GM19043 (cell line): ENCODE results near the gene CELSR3.
A peak's percentile ranks its signal among the peaks of the same experiment; 100 is the strongest.

Experiments used
- ATAC-seq: cut with Tn5 transposase; IDR thresholded peaks from one replicate; pipeline ENCODE4 v1.9.1; 2021; ENCODE audit warnings: low read depth; ENCODE audit not compliant: unreplicated experiment

CELSR3 gene

GRCh38 chr3:48634661-48635221 lies 27.9 kb downstream of the CELSR3 start:
- no peak for ATAC-seq

GRCh38 chr3:48633743-48634142 lies 28.9 kb downstream of the CELSR3 start:
- no peak for ATAC-seq

GRCh38 chr3:48633256-48633655 lies 29.4 kb downstream of the CELSR3 start:
- ATAC-seq: no peak

GRCh38 chr3:48631516-48632448 lies 30.9 kb downstream of the CELSR3 start:
- ATAC-seq: no peak

- ATAC-seq: no peak
These were observed 31.9 kb downstream of the CELSR3 start for GRCh38 chr3:48630833-48631232.

GRCh38 chr3:48630407-48630806 lies 32.3 kb downstream of the CELSR3 start:
- ATAC-seq: no peak

- no peak for ATAC-seq
These were observed 32.8 kb downstream of the CELSR3 start for GRCh38 chr3:48629894-48630293.

- no peak for ATAC-seq
These were observed 34.2 kb downstream of the CELSR3 start for GRCh38 chr3:48628277-48629017.

GRCh38 chr3:48625600-48625999 lies 37.1 kb downstream of the CELSR3 start:
- no peak for ATAC-seq

- no peak for ATAC-seq
These were observed 37.9 kb downstream of the CELSR3 start for GRCh38 chr3:48624767-48625166.

- no peak for ATAC-seq
These were observed 38.7 kb downstream of the CELSR3 start for GRCh38 chr3:48623851-48624547.

- no peak for ATAC-seq
These were observed 41.2 kb downstream of the CELSR3 start, which contains the start of gene TMEM89 for GRCh38 chr3:48621461-48621869. TMEM89 (minus strand) TSS chr3:48621769; CDS start chr3:48621756, 13 bp downstream.

- no peak for ATAC-seq
These were observed 42.9 kb downstream of the CELSR3 start for GRCh38 chr3:48619541-48620524.

GRCh38 chr3:48617559-48617958 lies 45.1 kb downstream of the CELSR3 start:
- no peak for ATAC-seq

GRCh38 chr3:48614044-48614443 lies 48.6 kb downstream of the CELSR3 start:
- ATAC-seq: no peak

- ATAC-seq: no peak
These were observed 50.4 kb downstream of the CELSR3 start for GRCh38 chr3:48612309-48612708.

- peak; percentile 96 for ATAC-seq
These were observed 53.3 kb downstream of the CELSR3 start, which contains the start of gene UQCRC1 for GRCh38 chr3:48609088-48610005. UQCRC1 (minus strand) TSS chr3:48609646; CDS start chr3:48609620, 26 bp downstream.

GRCh38 chr3:48607519-48607918 lies 55.2 kb downstream of the CELSR3 start:
- no peak for ATAC-seq
